Tibial nerve (tissue), 4 donors: ENCODE results near the gene MAFG. TPM values are rescaled to one million over a fixed set of nuclear protein-coding genes. Genes with fewer than 3 reads are reported as not detected.

Source experiments
- DNase-seq, 2 donors: peaks; one replicate each; pipeline ENCODE4 v3.0.0-alpha.2; 2019; ENCODE audit warnings: low spot score in 2 of 2
- H3K27ac ChIP-seq, 4 donors: fragments of 200-600 bp; sonication (generic) in 3 of 4; one replicate each; pipeline ENCODE4 v1.5.1; 2017 to 2019; ENCODE audit warnings: mild to moderate bottlenecking in 1 of 4
- H3K27me3 ChIP-seq, 2 donors: fragments of 200-600 bp; sonication (generic) in 1 of 2; one replicate each; pipeline versions ENCODE4 v1.5.1 to v1.6.0; 2017 to 2019
- H3K36me3 ChIP-seq, 3 donors: fragments of 200-600 bp; sonication (generic); one replicate each; pipeline ENCODE4 v1.5.1; 2018 to 2019
- H3K4me1 ChIP-seq, 4 donors: fragments of 200-600 bp; sonication (generic) in 3 of 4; one replicate each; pipeline ENCODE4 v1.5.1; 2017 to 2019
- H3K4me3 ChIP-seq, 4 donors: fragments of 200-600 bp; sonication (generic) in 3 of 4; one replicate each; pipeline ENCODE4 v1.5.1; 2017 to 2019; ENCODE audit warnings: mild to moderate bottlenecking in 1 of 4, moderate library complexity in 1 of 4
- H3K9me3 ChIP-seq, 4 donors: fragments of 200-600 bp; sonication (generic) in 3 of 4; one replicate each; pipeline ENCODE4 v1.5.1; 2017 to 2019
- EP300 ChIP-seq, 2 donors: sonication (generic); formaldehyde crosslinking; IDR thresholded peaks; one replicate each; pipeline ENCODE4 v1.6.1; 2017; ENCODE audit warnings: antibody characterized with exemption in 2 of 2, mild to moderate bottlenecking in 1 of 2
- POLR2A ChIP-seq, 2 donors: fragments of 450-650 bp; IDR thresholded peaks; one replicate each; pipeline ENCODE4 v1.6.1; 2017; ENCODE audit warnings: antibody characterized with exemption in 2 of 2, mild to moderate bottlenecking in 2 of 2, moderate library complexity in 2 of 2
- WGBS, 2 donors: methylation state at CpG; one replicate each; pipeline ENCODE4 v1.1.5; 2018; 5-methylcytosine and 5-hydroxymethylcytosine counted together
- total RNA-seq, 4 donors: library from RNA; depleted of rRNA; stranded (reverse); fragments of >200 nt; gene quantifications; one replicate each; pipeline ENCODE4 v1.1.0, GENCODE V29; 2016
- TF ChIP-seq, protein P1 (sequence below), 5 experiments: fragments of 200-600 bp in 3 of 5; fragments of 450-650 bp in 2 of 5; sonication (generic) in 3 of 5; IDR thresholded peaks; one replicate each; pipeline ENCODE4 v1.5.1; 2016 to 2019; ENCODE audit warnings: antibody characterized with exemption in 5 of 5, mild to moderate bottlenecking in 3 of 5, moderate library complexity in 2 of 5

Gene MAFG
- total RNA-seq, 4 donors from 2014 or later, result 17.9 to 25.5 (median 22.5) TPM

DNA sequence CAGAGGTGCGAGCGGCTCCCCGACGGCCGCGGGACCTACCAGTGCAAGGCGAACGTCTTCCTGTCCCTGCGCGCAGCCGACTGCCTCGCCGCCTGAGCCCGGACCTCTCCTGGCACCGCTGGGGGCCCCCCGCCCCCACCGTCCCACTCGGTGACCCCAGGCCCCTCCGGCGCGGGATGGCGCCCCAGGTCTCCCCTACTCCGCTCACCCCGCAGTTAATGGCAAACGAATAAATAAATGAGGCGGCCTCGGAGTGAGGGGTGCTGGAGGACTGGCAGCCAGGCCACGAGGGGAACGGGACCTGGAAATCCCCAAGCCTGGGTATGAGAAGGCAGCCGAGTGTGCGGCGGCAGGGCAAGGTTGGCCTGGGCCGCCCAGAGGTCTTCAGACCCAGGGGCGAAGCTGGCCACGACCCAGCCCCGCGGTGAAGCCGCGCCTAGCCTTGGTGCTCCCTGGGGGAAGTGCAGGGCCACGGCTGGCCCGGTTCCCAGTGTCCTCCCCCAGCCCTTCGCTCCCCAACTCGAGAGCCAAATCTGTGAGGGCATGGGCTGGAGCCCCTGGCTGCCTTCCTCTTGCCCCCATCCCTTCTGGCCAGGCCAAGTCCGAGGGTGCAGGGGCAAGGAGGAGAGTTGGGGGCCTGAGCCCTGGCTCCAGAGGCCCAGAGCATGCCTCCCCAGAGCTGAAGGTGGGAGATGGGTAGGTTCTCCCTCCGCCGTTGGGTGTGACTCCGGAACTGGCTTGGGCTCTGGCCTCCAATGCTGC lies 24.7 kb downstream of the MAFG start:
- peaks cover 0 to 8% of the 10 kb centered on the region in 2 donors for H3K27me3 ChIP-seq
- H3K4me3 ChIP-seq, result peak overlapping the region in 3 of 4 donors; percentile 15 to 51 (median 23)
- DNase-seq, result no peak
- peaks cover 0 to 18% (median 9%) of the 10 kb centered on the region in 4 donors for H3K4me1 ChIP-seq
- peak overlapping the region in 2 of 4 donors; percentile 17 to 72 for H3K27ac ChIP-seq
- 23 to 25% methylated on average over 15 to 29 of the region's 47 CpGs for WGBS, 2 donors
- H3K9me3 ChIP-seq, result no peaks in the 10 kb centered on the region
- H3K36me3 ChIP-seq, result peaks cover 2 to 78% (median 4%) of the 10 kb centered on the region in 3 donors
- TF ChIP-seq, protein P1, sequence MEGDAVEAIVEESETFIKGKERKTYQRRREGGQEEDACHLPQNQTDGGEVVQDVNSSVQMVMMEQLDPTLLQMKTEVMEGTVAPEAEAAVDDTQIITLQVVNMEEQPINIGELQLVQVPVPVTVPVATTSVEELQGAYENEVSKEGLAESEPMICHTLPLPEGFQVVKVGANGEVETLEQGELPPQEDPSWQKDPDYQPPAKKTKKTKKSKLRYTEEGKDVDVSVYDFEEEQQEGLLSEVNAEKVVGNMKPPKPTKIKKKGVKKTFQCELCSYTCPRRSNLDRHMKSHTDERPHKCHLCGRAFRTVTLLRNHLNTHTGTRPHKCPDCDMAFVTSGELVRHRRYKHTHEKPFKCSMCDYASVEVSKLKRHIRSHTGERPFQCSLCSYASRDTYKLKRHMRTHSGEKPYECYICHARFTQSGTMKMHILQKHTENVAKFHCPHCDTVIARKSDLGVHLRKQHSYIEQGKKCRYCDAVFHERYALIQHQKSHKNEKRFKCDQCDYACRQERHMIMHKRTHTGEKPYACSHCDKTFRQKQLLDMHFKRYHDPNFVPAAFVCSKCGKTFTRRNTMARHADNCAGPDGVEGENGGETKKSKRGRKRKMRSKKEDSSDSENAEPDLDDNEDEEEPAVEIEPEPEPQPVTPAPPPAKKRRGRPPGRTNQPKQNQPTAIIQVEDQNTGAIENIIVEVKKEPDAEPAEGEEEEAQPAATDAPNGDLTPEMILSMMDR (IDR thresholded peaks at IDR 0.05), result no peak
- TF ChIP-seq EP300 (IDR thresholded peaks at IDR 0.05) (no peak), POLR2A (IDR thresholded peaks at IDR 0.05) (no peak)

GRCh38 chr17:81902023-81902652 lies 25.4 kb downstream of the MAFG start, which contains the start of gene NPB:
TSS of gene NPB (plus strand) at chr17:81902238. CDS start at chr17:81902278, 40 bp downstream.
- TF ChIP-seq EP300 (IDR thresholded peaks at IDR 0.05), result no peak
- no peak for TF ChIP-seq POLR2A (IDR thresholded peaks at IDR 0.05)
- TF ChIP-seq, protein P1 (IDR thresholded peaks at IDR 0.05), result no peak
- DNase-seq, result no peak
- no peaks in the 10 kb centered on the region for H3K9me3 ChIP-seq
- H3K27ac ChIP-seq, result peak within 1 kb of the TSS in 2 of 4 donors; percentile 17 to 72
- H3K4me1 ChIP-seq, result peaks cover 0 to 18% (median 9%) of the 10 kb centered on the region in 4 donors
- WGBS, 2 donors, result 1% methylated on average over 30 of the region's 79 CpGs; no CpG with 5 or more reads in 1 of the 2 donors
- H3K4me3 ChIP-seq, result peak within 1 kb of the TSS; percentile 15 to 51 (median 20)
- H3K27me3 ChIP-seq, result peaks cover 0 to 8% of the 10 kb centered on the region in 2 donors
- peaks cover 2 to 78% (median 4%) of the 10 kb centered on the region in 3 donors for H3K36me3 ChIP-seq

GRCh38 chr17:81901167-81902022 lies 26.1 kb downstream of the MAFG start:
- Histone ChIP-seq H3K27me3 (peaks cover 0 to 8% of the 10 kb centered on the region in 2 donors), H3K36me3 (peaks cover 2 to 78% (median 4%) of the 10 kb centered on the region in 3 donors), H3K4me1 (peaks cover 0 to 18% (median 9%) of the 10 kb centered on the region in 4 donors), H3K9me3 (no peaks in the 10 kb centered on the region), H3K4me3 (peak overlapping the region in 2 of 4 donors; percentile 16 to 51), H3K27ac (peak overlapping the region in 1 of 4 donors; percentile 72)
- TF ChIP-seq EP300 (IDR thresholded peaks at IDR 0.05) (no peak), POLR2A (IDR thresholded peaks at IDR 0.05) (no peak)
- TF ChIP-seq, protein P1 (IDR thresholded peaks at IDR 0.05), result no peak
- 60 to 78% methylated on average over 10 to 18 of the region's 21 CpGs for WGBS, 2 donors
- DNase-seq, result no peak

GRCh38 chr17:81900181-81900820 lies 27.2 kb downstream of the MAFG start:
- Histone ChIP-seq H3K9me3 (no peaks in the 10 kb centered on the region), H3K4me3 (no peak overlapping the region), H3K36me3 (peaks cover 2 to 78% (median 4%) of the 10 kb centered on the region in 3 donors), H3K4me1 (peaks cover 0 to 18% (median 9%) of the 10 kb centered on the region in 4 donors), H3K27ac (no peak overlapping the region), H3K27me3 (peaks cover 0 to 8% of the 10 kb centered on the region in 2 donors)
- TF ChIP-seq POLR2A (IDR thresholded peaks at IDR 0.05) (no peak), EP300 (IDR thresholded peaks at IDR 0.05) (no peak)
- TF ChIP-seq, protein P1 (IDR thresholded peaks at IDR 0.05), result no peak
- DNase-seq, result no peak
- 61 to 75% methylated on average over 9 to 18 of the region's 18 CpGs for WGBS, 2 donors
